NOMO-1 treated with DMSO at 0.1 percent for 48 hours (cell line): ENCODE measurements around the gene PLA2G7.
"Not testable (repeated sequence)": the region's sequence is repeated elsewhere in the genome, so short reads cannot be mapped to it uniquely, and the experiment has no call there.

Experiments
- DNase-seq: peaks from one replicate; lab custom pipeline; 2025; ENCODE audit not compliant: unreplicated experiment; lab: John Stamatoyannopoulos, UW

PLA2G7 gene

DNA sequence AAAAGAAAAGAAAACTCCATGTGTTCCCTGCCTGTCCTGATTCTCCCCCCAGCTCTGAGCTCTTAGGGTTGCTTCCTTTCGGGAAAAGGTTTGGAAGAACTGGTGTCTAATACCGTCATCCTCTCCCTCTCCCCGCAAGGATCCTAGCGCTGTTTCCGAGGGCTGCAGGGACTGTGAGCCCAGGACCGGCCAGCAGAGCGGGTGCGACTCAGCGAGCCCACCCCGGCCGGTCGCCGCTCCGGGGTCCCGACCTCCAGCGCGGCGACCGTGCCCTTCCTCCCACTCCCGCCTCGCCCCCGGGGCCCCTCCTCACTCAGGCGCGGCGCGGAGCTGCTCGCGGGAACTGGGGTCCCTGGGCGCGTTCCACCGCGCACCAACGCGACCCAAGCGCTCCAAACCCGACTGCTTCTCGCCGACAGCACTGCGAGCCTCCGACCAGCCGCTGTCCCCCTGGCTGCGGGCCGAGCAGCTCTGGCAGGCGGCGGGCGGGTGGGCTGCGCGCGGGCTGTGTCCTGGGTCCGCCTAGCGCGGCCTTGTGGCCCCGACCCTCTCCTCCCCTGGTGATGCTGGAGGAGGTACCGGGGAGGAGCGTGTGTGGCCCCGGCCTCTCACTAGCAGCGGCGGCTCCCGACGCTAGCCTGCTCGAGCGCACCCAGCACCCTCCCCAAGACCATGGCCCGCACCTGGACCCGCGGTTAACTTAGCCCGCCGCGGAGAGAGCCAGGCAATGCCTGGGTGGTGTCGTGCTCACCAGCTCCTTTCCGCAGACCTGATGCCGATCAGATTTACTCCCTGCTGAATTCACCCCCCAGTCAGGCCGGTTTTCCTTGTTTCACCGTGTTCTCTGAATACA lies at the start of gene PLA2G7:
Gene PLA2G7 (minus strand): TSS at position 509 of the 853 bp plus-strand sequence. CDS start 12,484 bp downstream, outside the sequence.
- DNase-seq = no peak

DNA sequence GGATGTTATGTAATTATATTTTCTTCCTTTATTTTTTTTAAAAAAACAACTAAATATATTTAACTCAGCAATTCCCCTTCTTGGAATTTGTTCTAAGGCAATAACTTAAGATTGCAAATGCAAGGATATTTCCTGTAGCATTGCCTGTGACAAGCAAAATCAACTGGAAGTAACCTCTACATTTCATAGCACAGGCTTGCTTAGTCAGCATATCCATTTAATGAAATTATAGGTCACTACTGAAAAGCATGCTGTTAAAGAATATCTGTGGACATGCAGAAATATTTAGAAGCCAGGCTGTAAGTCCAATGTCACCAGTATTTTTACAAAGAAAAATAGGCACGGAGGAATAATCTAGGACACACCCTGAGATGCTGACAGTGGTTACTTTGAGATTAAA lies 49.4 kb upstream of the PLA2G7 start:
- DNase-seq = no peak

DNA sequence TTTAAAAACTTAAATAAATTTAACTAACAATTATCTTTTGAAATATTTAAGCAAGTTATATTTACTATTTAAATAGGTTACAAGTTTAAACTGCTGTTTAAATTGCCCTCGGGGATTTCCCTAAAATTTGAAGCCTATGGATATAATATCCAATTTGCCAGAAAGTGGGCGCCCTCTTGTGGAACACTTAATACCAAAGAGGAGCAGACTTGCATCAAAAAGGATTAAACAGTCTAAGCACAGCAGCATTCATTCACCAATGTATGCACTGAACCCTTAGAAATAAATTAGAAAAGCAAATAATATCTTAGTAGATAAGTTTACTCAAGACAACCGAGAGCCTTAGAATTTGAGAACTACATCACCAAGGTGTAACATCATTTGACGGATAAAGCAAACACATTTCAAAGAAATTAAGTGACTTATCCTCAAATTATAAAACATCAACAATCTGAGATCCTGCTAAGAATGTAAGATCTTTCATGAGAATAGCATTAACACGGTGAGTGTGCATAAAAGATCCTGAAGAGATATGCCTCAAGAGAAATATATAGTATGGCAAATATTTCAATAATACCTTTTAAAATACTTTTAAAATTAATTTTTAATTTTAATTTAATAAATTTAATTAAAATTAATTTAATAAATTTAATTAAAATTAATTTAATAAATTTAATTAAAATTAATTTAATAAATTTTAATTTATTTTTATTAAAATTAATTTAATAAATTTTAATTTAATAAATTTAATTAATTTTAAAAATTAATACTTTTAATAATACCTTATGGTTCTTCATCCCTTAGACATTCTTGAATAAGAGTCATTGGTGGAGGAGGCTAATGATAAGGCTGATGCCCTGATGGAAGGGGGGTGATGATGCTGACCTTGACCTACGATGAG lies 46.6 kb upstream of the PLA2G7 start:
- peak; percentile 56 for DNase-seq

DNA sequence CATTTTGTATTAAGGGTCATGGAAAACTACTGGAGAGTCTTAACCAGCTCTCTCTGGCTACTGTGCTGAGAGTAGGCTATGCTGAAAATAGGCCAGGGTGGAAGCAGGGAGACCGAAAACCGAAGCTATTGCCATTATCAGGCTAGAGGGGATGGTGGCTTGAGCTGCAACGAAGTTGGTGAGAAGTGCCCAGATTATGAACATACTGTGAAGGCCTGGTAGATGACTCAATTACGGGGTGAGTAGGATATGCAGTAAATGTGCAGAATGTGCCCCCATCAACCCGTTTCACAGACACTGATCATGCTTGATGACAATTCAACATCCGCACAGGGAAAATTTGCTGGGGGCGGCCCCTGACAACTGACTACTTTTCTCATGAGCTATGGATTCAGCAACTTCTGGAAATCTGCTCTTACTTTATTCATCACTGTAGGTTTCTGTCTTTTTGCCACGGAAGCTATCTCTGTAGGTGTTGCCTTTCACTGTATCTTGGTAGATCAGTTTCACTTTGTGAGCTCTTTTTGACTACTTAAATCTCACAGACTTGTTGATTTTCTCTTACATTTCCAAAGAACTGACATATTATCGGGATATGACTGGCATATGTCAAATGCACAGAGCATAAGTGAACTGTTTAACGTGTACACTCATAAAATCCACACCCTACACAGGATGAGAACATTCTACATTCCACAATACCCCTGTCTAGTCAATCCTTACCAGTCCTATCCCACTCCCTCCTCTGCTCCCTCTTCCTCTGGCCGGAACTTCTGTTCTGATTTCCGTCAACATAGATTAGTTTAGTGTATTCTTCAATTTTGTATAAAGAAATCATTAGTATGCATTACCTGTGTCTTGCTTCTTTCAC lies 42.5 kb upstream of the PLA2G7 start:
- no peak for DNase-seq

DNA sequence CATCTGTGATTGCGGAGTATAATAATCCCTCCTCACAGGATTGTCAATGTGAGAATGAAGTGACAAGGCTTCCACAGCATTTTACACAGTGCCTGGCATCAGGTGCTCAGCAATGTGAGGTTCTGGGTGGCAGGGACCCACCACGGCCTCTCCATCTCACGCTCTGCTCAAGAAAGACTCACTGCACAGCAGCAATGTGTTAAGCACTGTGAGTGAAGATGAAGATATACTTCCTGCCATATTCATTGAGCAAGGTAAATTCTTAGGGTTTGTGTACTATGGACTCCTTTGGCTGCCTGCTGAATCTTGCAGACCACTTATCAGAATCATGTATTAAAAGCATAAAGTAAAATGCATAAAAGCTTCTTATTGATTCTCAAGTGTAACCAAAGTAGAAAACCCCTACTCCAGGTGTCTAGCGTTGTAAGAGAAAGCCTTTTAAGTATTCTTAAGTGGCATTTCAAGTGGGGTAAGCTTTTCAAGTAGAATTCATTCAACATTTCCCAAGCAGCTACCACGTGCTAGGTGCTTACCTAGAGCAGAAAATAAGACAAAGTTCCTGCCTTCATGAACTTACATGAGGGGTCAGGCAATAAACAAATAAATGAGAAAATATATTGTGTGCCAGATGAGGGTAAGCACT lies 41.0 kb upstream of the PLA2G7 start:
- DNase-seq = no peak

DNA sequence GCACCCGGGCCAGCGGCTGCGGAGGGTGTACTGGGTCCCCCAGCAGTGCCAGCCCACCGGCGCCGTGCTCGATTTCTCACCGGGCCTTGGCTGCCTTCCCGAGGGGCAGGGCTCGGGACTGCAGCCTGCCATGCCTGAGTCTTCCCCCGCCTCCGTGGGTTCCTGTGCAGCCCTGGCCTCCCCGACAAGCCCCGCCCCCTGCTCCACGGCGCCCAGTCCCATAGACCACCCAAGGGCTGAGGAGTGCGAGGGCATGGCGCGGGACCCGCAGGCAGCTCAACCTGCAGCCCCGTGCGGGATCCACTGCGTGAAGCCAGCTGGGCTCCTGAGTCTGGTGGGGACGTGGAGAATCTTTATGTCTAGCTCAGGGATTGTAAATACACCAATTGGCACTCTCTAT lies 39.6 kb upstream of the PLA2G7 start:
- DNase-seq = not testable (repeated sequence)

DNA sequence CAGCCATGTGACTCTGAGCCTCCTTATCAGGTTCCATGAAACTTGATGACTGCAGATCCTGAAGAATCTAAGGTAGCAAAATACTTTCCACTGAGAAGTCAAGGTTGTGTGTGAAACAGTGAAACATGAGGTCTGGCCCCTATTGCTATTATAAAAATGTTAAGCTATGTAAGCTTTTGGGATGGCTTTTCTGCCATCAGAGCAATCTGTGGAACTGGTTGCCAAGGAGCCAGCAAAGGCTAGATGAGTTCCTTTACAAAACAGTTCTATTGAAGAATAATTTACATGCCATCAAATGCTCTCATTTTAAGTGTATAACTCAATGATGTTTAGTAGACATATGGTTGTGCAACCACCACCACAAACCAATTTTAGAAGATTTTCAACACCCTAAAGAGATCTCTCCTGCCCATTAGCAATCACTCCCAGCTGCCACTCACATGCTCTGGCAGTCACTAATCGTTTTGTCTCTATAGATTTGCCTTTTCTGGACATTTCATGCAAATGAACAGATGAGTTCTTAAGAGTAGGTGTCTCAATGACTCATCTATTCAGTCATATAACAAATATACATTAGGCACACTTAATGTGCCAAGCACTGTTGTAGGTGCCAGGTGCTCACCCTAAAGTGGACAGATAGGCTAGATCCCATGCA lies 38.2 kb upstream of the PLA2G7 start:
- DNase-seq = peak; percentile 74

DNA sequence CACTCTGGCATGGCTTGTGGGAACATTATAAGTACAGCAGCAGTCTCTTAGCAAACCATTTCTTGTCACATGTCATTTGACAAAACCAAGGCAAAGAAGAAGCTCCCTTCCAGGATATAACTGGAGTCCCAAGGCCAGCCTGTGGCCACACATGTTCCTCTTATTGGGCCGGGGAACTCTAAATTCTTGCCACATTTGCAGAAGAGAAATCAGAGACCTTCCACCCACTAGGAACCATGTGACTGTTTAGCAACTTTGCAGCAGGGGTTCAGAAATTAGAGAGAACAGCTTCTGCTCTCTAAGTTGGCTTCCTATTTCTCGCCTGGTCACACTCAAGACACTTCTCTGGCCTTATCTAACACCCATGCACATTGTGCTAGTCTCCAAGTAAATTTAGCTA lies 37.6 kb upstream of the PLA2G7 start:
- DNase-seq = peak; percentile 99

DNA sequence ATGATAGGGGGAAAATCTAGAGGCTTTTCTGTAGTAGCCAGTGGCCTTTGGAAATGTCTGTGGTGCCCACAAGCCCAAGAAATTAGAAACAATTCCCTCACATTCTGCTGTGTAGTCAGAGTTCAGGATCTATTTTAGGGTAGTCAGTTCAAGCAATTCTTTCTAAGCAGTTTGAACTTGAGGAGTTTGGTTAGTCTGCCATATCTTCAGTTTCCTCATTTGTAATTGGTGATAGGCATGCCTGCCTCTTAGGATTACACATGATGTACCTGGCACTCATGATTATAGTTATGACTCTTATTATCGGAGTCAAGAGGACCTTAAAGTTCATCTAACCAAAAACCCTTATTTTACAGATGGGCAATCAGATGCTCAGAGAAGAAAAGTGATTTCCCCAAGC lies 36.8 kb upstream of the PLA2G7 start:
- peak; percentile 36 for DNase-seq

DNA sequence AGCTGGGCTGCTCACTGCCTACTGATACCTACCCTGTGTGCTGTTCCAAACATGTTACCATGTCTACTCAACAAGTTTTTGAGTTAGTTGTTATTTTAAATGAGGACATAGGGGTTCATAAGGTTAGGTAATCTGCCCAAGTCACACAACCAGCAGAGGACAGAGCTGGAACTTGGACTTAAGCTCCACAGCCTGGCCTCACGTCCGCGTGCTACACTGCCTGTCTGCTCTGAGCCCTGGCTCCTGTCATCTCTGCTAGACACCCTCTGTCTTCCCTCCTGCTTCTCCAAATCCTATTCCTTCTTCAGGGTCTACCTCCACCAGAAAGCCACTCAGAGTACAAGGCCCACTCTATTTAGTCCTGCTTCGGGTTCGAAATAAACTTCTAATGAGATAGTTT lies 29.8 kb upstream of the PLA2G7 start:
- no peak for DNase-seq

DNA sequence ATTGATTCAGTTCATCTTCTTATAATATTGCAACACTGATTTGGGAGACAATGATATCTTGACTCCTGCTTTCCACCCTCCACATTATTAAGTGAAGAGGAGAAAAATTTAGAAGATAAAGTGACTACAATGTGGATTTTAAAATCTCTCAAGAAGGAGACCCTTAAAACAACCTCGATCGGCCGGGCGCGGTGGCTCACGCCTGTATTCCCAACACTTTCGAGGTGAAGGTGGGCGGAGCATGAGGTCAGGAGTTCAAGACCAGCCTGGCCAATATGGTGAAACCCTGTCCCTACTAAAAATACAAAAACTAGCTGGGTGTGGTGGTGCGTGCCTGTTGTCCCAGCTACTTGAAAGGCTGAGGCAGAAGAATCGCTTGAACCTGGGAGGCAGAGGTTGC lies 29.1 kb upstream of the PLA2G7 start:
- not testable (repeated sequence) for DNase-seq

DNA sequence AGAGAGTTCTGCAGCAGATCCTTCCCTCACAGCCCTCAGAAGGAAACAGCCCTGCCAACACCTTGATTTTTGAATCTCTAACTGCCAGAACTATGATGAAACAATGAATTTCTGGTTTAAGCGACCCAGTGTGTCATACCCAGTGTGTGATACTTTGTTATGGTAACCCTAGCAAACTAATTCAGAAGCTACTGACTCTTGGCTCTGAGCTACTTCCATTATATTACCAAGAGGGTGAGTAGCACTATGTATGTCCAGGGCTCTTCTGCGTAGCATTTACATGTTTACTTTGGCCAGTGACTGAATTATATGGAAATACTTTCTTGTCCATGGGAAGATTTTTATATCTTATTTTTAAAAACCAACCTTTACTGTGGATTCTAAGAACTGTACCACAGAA lies 28.3 kb upstream of the PLA2G7 start:
- no peak for DNase-seq

DNA sequence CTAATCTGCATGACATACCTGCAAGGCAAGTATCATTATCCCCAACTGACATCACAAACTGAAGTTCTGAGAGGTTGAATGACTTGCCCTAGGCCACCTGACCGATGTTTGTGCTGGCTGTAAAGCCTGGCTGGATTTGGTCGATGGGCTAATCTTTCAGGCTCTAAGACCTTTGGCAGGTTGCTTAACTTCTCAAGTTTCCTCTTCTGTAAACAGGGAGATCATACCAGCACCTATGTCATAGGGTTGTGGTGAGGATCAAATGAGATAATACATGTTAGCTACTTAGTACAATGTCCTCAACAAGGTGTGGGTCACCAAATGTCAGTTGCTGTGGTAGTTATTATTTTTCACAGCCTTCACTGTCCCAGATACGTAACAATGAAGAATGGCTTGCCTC lies 25.8 kb upstream of the PLA2G7 start:
- DNase-seq = no peak

DNA sequence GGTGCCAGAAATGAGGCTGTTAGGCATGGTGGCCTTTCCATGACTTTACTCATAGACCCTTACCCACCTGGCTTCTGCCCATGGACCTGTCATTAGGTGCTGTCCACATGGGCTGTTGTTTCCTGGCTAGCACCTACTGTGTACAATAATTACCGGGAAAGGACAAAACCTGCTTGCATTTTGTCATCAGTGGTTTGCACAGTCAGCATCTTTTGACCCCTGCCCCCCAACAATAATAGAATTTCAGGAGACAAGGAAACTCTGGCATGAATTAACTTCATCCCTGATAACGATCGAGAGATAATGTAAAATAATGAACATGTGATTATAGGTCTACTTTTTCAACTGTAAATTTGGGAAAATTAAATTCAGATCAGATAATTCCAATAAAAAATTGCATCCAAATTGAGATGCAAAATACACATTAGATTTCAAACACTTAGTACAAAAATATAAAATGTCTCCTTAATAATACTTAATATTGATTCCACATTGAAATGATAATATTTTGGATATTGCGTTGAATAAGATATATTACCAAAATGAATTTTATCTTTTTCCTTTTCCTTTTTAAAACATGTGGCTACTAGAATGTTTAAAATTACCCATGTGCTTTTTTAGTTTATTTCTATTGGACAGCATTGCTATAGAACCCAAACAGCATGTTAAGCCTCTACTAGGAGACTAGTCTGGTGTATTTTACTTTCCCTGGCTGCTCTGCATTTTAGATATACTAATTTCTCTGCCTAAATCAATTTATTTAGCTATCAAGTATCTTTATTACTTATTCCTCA lies 24.0 kb upstream of the PLA2G7 start:
- no peak for DNase-seq

DNA sequence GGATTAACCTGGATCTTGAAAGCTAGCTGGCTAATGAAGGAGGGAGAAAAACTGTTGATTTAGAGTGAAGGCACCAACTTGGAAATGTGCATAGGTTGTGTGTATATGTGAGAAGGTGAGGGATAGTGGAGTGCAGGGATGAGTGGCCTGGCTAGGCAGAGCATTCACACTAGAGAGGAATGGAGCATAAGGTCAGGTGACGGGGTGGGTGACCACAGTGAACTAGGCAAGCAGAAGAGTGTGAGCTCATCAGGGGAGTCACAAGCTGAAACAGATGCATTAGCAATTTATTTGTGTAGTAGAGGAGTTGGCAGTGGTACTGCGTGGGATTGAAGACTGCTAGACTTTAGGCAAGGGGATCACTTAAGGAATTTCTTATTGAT lies 22.0 kb upstream of the PLA2G7 start:
- no peak for DNase-seq

DNA sequence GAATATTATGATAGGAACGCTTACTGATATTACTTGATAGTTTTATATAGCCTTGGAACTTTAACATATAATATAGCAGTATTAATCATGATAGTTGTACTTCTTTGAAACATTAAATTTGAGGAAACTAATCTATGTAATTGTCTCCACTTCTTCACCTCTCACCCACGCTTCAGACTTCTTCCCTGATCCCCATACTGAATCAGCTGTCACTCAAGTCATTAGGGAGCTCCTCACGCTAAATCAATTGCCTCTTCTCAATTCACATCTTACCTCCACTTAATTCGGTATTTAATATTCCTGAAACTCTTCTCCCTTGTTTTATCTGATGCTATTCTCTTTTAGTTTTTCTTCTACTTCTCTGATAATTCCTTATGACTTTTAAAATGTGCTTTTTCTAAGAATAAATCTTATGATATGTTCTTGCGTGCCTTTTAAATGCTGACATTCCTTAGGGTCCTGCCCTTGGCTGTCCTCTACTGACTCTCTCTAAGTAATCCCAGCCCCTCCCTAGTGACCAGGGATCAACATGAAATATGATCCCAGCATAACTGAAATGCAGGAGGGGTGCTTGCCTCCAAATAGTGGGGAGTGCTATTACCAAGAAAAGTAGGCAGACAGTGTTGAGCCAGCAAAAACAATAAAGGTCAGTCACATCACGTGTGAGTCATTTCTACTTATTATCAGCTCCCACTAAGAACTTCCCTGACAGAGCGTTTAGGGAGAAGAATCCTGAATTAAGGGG lies 21.5 kb upstream of the PLA2G7 start:
- no peak for DNase-seq

DNA sequence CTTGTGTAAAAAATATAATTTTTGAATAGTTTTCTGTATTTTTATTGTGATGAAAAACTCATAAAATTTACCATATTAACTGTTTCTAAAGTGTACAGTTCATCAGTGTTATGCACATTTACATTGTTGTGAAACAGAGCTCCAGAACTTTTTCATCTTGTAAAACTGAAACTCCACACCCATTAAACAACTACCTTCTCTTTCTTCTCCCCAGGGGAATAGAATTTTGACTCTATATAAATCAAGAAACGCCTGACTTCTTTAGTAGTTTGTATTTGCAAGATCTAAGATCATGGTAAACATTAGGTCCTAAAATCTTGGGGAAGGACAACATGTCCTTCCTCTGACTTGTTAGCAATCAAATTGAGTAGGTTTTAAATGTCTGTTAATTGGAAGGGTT lies 20.7 kb upstream of the PLA2G7 start:
- no peak for DNase-seq

DNA sequence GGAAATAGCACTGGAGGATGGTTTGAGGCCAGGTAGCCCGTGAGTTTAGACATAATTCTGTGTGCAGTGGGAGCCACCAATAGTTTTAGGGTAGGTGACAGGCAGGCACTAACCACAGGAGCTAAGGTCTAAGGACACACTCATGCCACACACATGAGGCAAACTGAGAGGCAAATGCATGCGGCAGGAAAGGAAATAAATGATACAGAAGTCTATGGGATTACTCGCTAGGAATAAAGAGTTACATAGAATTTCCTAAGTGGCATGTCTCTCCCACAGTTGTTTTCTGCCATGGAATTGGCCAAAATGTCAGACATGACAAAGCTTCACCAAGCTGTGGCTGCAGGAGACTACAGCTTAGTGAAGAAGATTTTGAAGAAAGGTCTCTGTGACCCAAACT lies 16.5 kb upstream of the PLA2G7 start:
- DNase-seq = no peak

DNA sequence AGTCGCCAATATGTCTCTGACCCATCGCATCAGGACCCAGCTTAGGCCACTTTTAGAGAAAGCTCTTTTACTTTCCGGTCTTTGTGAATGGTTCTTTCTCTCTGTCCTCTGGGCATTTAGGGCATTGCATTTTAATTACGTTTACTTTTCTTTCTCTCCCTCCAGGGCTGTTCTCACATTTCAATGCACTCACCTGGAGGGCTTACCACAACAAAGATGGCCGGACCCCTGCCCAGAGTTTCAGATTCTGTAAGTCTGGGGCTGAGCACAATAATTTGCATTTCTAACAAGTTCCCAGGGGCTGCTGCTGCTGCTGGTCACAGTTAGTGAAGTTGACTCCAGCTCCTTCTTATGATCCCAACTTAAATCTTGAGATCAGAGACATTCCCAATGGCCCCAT lies 14.6 kb upstream of the PLA2G7 start:
- no peak for DNase-seq
